NT2/D1 (cell line): ENCODE results near the gene GGNBP2.

ENCODE experiments used
- DNase-seq: peaks from one replicate; pipeline ENCODE4 v3.0.0-alpha.2; 2011; ENCODE audit warnings: low read depth, low spot score
- H3K27me3 ChIP-seq: 2 replicates; pipeline ENCODE4 v1.6.0; 2011; ENCODE audit warnings: mild to moderate bottlenecking; ENCODE audit not compliant: insufficient read length, insufficient read depth
- H3K36me3 ChIP-seq: 2 replicates; pipeline ENCODE4 v1.6.1; 2011; ENCODE audit warnings: mild to moderate bottlenecking, low read length, mixed read lengths; ENCODE audit not compliant: insufficient read depth, insufficient read length
- H3K4me1 ChIP-seq: 2 replicates; pipeline ENCODE4 v1.5.1; 2011; ENCODE audit not compliant: insufficient read depth, insufficient read length
- H3K4me3 ChIP-seq: 2 replicates; pipeline ENCODE4 v1.5.1; 2011; ENCODE audit warnings: low read depth; ENCODE audit not compliant: insufficient read length
- H3K9ac ChIP-seq: 2 replicates; pipeline ENCODE4 v1.6.0; 2011; ENCODE audit warnings: low read depth; ENCODE audit not compliant: insufficient read length
- H3K9me3 ChIP-seq: 2 replicates; pipeline ENCODE4 v1.5.1; 2011; ENCODE audit warnings: mild to moderate bottlenecking, low read length; ENCODE audit not compliant: insufficient read depth
- SUZ12 ChIP-seq: IDR thresholded peaks from 2 replicates; pipeline ENCODE4 v1.6.1; 2011; ENCODE audit not compliant: insufficient read length, insufficient read depth; ENCODE audit errors: extremely low read depth
- YY1 ChIP-seq: IDR thresholded peaks from 2 replicates; pipeline ENCODE4 v1.6.1; 2011; ENCODE audit not compliant: insufficient read length, insufficient read depth
- ZNF274 ChIP-seq: IDR thresholded peaks from 2 replicates; pipeline ENCODE4 v1.6.1; 2011; ENCODE audit warnings: mild to moderate bottlenecking, low read depth, low read length

Gene GGNBP2

GRCh38 chr17:36535669-36536081 lies 9.0 kb upstream of the GGNBP2 start:
- Histone ChIP-seq H3K27me3 (no peaks in the 10 kb centered on the region), H3K36me3 (peaks cover 56% of the 10 kb centered on the region), H3K9me3 (no peaks in the 10 kb centered on the region), H3K9ac (peak overlapping the region; percentile 95), H3K4me1 (peaks cover 7% of the 10 kb centered on the region), H3K4me3 (peak overlapping the region; percentile 90)
- DNase-seq: no peak
- TF ChIP-seq ZNF274: no peak
- no peak for TF ChIP-seq YY1
- TF ChIP-seq SUZ12: no peak

- Histone ChIP-seq H3K36me3 (peaks cover 28% of the 10 kb centered on the region), H3K9ac (no peak overlapping the region), H3K4me3 (no peak overlapping the region), H3K27me3 (no peaks in the 10 kb centered on the region), H3K4me1 (peaks cover 2% of the 10 kb centered on the region), H3K9me3 (no peaks in the 10 kb centered on the region)
- no peak for TF ChIP-seq SUZ12
- no peak for DNase-seq
These were observed 4.0 kb upstream of the GGNBP2 start for GRCh38 chr17:36540696-36541095.

GRCh38 chr17:36542755-36543154 lies 2.0 kb upstream of the GGNBP2 start:
- no peak for DNase-seq
- Histone ChIP-seq H3K9ac (no peak overlapping the region), H3K36me3 (peaks cover 26% of the 10 kb centered on the region), H3K9me3 (no peaks in the 10 kb centered on the region), H3K27me3 (no peaks in the 10 kb centered on the region), H3K4me1 (no peaks in the 10 kb centered on the region), H3K4me3 (no peak overlapping the region)
- TF ChIP-seq ZNF274 (no peak), YY1 (no peak), SUZ12 (no peak)

DNA sequence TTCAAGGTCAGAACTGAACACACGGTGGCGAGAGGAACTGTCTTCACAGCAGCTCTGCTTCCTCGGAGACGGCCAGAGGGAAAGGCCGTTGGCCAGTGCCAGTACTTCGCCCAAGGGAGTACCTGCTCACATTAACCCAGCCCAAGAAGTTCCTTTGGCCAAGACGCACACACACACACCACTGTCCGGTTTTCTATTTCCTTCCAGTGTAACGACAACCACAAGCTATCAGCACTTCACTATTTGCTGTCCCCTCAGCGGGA lies 744 bp upstream of the GGNBP2 start:
- Histone ChIP-seq H3K4me3 (peak overlapping the region; percentile 91), H3K36me3 (peaks cover 18% of the 10 kb centered on the region), H3K9ac (peak overlapping the region; percentile 89), H3K4me1 (no peaks in the 10 kb centered on the region), H3K27me3 (no peaks in the 10 kb centered on the region), H3K9me3 (no peaks in the 10 kb centered on the region)
- TF ChIP-seq ZNF274 (no peak), YY1 (no peak), SUZ12 (no peak)
- DNase-seq: no peak

- Histone ChIP-seq H3K9ac (peak overlapping the region; percentile 90), H3K9me3 (no peaks in the 10 kb centered on the region), H3K4me3 (peak overlapping the region; percentile 91), H3K36me3 (peaks cover 19% of the 10 kb centered on the region), H3K27me3 (no peaks in the 10 kb centered on the region), H3K4me1 (no peaks in the 10 kb centered on the region)
- TF ChIP-seq ZNF274 (no peak), YY1 (no peak), SUZ12 (no peak)
- no peak for DNase-seq
These were observed 352 bp downstream of the GGNBP2 start for GRCh38 chr17:36545077-36545464.

DNA sequence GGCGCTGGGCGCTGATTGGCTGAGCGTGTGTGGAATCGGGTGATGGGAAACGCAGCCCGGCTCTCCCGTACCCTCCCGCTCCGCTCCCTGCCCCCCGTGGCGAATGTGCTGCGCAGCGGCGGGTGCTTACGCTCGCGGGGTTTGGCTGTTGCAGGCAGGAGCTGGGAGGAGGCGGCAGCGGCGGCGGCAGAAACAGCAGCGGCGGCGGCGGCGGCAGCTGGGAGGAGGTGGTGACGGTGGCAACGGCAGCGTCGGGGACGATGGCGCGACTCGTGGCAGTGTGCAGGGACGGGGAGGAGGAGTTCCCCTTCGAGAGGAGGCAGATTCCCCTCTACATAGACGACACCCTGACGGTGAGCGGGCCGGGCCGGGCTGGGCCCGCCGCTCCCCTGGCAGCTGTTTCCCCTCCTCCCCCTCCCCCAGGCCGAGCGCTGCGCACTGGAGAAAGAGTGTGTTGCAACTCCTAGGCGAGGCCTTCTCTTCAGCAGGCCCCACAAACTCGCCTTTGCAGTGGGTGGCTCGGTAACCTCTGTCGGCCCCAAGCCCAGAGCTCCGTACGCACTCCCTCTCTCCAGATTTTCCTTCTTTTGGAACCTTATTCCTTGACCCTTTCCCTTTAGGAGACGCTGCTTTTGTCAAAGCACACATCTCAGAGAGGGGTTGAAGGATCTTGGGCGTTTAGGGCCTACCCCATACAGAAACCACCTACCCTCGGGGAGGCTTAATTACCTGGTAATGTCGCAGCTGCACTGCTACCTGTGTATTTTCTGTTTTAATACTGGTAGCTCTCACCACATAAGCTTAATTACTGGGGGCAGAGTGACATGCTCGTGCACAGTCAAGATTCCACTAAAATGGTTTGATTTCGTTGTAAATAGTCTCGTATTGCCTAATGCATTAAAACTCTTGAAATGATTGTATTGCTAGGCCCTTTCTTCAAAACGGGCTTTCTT lies 1.0 kb downstream of the GGNBP2 start:
- peak overlapping the region; percentile 92 for H3K9ac ChIP-seq
- H3K4me1 ChIP-seq: no peaks in the 10 kb centered on the region
- no peaks in the 10 kb centered on the region for H3K27me3 ChIP-seq
- peaks cover 19% of the 10 kb centered on the region for H3K36me3 ChIP-seq
- H3K9me3 ChIP-seq: no peaks in the 10 kb centered on the region
- peak overlapping the region; percentile 69 for H3K4me3 ChIP-seq
- no peak for TF ChIP-seq ZNF274
- TF ChIP-seq YY1: no peak
- no peak for TF ChIP-seq SUZ12
- DNase-seq: peak; percentile 91

DNA sequence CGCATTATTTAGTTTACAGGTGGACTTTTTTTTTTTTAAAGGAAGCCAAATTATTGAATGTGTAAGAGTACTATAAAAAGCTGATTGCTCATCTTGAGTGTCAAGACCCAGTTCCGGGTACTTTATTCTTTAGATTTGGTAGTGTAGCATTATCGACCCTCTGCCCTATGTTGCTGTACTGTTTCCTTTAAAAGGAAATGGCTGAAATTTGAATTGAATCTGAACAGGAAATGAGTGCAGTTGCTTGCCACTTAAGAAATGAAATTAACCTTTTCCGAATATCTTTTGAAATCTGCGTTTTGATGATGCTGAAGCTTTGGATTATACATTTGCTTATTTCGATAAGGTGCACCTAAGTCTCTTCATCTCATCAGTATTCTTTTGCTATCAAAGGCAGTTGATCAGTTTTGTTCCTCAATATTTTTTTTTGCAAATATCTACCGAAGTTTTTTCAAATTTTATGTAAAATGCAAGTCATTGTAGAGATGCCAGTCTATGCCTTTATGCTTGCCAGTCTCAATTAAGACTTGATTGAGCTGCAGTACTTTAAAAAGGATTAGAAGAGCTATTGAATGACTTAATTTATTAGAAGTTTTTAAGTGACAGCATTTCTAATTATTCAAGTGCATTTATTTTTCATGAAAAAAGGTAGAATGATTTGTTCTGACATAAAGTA lies 1.8 kb downstream of the GGNBP2 start:
- no peak for DNase-seq
- TF ChIP-seq YY1 (no peak), ZNF274 (no peak), SUZ12 (no peak)
- no peaks in the 10 kb centered on the region for H3K9me3 ChIP-seq
- H3K9ac ChIP-seq: peak overlapping the region; percentile 92
- H3K4me3 ChIP-seq: peak overlapping the region; percentile 69
- H3K36me3 ChIP-seq: peaks cover 19% of the 10 kb centered on the region
- H3K27me3 ChIP-seq: no peaks in the 10 kb centered on the region
- H3K4me1 ChIP-seq: no peaks in the 10 kb centered on the region
